Uterus (tissue), 2 donors: Measurements from ENCODE around the gene EPB41L4A.

Source experiments
- CTCF ChIP-seq, 4 experiments: fragments of 200-600 bp in 2 of 4; fragments of 450-650 bp in 2 of 4; sonication (generic) in 2 of 4; IDR thresholded peaks; one replicate each; pipeline ENCODE4 v1.5.1; 2016 to 2019; ENCODE audit warnings: antibody characterized with exemption in 4 of 4, mild to moderate bottlenecking in 2 of 4, moderate library complexity in 1 of 4
- POLR2A ChIP-seq, 2 donors: fragments of 450-650 bp; IDR thresholded peaks; one replicate each; pipeline ENCODE4 v1.6.1; 2016; ENCODE audit warnings: antibody characterized with exemption in 2 of 2, mild to moderate bottlenecking in 1 of 2, moderate library complexity in 1 of 2

- TF ChIP-seq CTCF (IDR thresholded peaks at IDR 0.05) (no peak), POLR2A (IDR thresholded peaks at IDR 0.05) (no peak)
Observed at GRCh38 chr5:112407240-112407639, 11.8 kb downstream of the EPB41L4A start.
